Activated CD8-positive, alpha-beta T cell treated with anti-CD3 and anti-CD28 coated beads, Interleukin-2, amount 10 ng/mL, durations not matched to agents 7 days and 5 days (primary cell): ENCODE data around the gene ATP6V0C. TPM values are rescaled to one million over a fixed set of nuclear protein-coding genes. Genes with fewer than 3 reads are reported as not detected.
A peak's percentile ranks its signal among the peaks of the same experiment; 100 is the strongest.

Experiments
- ATAC-seq: fragments of 150-1000 bp; cut with Tn5 transposase; one replicate; pipeline ENCODE4 v1.10.0; 2021; ENCODE audit warnings: moderate library complexity
- CTCF ChIA-PET: fragments of 350-600 bp; sonication (Branson Sonifier 250); formaldehyde crosslinking; loops from one replicate; lab custom pipeline; 2021; ENCODE audit warnings: antibody characterized with exemption; lab: Charles Lee
- POLR2A ChIA-PET: fragments of 350-600 bp; sonication (Branson Sonifier 250); formaldehyde crosslinking; loops from one replicate; lab custom pipeline; 2021; ENCODE audit warnings: antibody characterized with exemption; lab: Charles Lee
- DNase-seq: peaks from one replicate; pipeline ENCODE4 v3.0.0-alpha.2; 2020
- H3K27ac Mint-ChIP-seq: one replicate; pipeline ENCODE4 v1.8.0; 2021; ENCODE audit warnings: mild to moderate bottlenecking, mixed read lengths
- H3K27me3 Mint-ChIP-seq: one replicate; pipeline ENCODE4 v1.8.0; 2021; ENCODE audit warnings: low read depth, mixed read lengths
- H3K36me3 Mint-ChIP-seq: one replicate; pipeline ENCODE4 v1.8.0; 2021; ENCODE audit warnings: low read depth, mixed read lengths
- H3K4me1 Mint-ChIP-seq: one replicate; pipeline ENCODE4 v1.8.0; 2021; ENCODE audit warnings: low read depth, mixed read lengths
- H3K4me3 Mint-ChIP-seq: one replicate; pipeline ENCODE4 v1.8.0; 2021; ENCODE audit warnings: mild to moderate bottlenecking, mixed read lengths
- H3K9me3 Mint-ChIP-seq: one replicate; pipeline ENCODE4 v1.8.0; 2022; ENCODE audit warnings: mixed read lengths; ENCODE audit not compliant: insufficient read depth
- total RNA-seq, 2 experiments: library from RNA; stranded (reverse); gene quantifications; one replicate each; pipeline ENCODE4 v1.2.3, GENCODE V29; 2021

ATP6V0C gene
- total RNA-seq, 2 experiments from 2014 or later: 105 to 110 TPM

DNA sequence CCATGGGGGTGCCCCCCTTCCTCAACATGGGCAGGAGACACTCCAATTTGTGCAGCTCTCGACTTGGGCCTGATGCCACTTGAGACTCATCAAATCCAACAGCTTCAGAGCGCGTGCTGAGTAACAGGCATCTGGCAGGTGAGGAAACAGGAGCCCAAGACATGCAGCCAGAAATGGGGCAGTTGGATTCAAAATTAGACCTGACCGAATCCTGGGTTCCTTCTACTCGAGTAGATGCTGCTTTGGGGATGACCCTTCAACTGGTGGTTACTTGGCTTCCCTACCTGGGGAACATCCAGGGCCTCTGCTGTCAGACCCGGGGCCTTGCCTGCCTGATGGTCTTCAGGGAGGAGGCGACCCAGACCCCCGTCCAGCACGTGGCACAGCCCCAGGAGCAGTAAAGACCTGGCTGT lies 43.1 kb upstream of the ATP6V0C start:
- Mint-ChIP-seq H3K36me3 (no peaks in the 10 kb centered on the region), H3K4me3 (no peak overlapping the region), H3K9me3 (no peaks in the 10 kb centered on the region), H3K4me1 (peaks cover 11% of the 10 kb centered on the region), H3K27me3 (peaks cover 38% of the 10 kb centered on the region), H3K27ac (no peak overlapping the region)
- CTCF ChIA-PET: interaction anchor here (1.4 to 3.3 kb wide), 3 partner anchors 11 to 31 kb away, joined by 3 to 10 read pairs (median 4); partner anchors contain the start of gene TEDC2
- DNase-seq (no peak), ATAC-seq (no peak)
- POLR2A ChIA-PET: interaction anchor here (3.2 kb wide), 1 partner anchor 10 kb away, joined by 14 read pairs; the partner anchor contains the start of gene TEDC2

- Mint-ChIP-seq H3K36me3 (no peaks in the 10 kb centered on the region), H3K27ac (no peak within 1 kb of the TSS), H3K4me3 (no peak within 1 kb of the TSS), H3K27me3 (peaks cover 38% of the 10 kb centered on the region), H3K4me1 (peaks cover 15% of the 10 kb centered on the region), H3K9me3 (no peaks in the 10 kb centered on the region)
- ChIA-PET CTCF (interaction anchor here (1.4 to 3.3 kb wide), 2 partner anchors 11 to 30 kb away, joined by 4 to 10 read pairs; partner anchors contain the start of gene TEDC2), POLR2A (interaction anchor here (3.2 kb wide), 1 partner anchor 10 kb away, joined by 14 read pairs; the partner anchor contains the start of gene TEDC2)
- ATAC-seq: no peak
- DNase-seq: no peak
Measured at GRCh38 chr16:2471016-2471652, 42.6 kb upstream of the ATP6V0C start, which contains the start of gene NTN3. NTN3 (plus strand) TSS chr16:2471297; CDS start chr16:2471702, 405 bp downstream.

DNA sequence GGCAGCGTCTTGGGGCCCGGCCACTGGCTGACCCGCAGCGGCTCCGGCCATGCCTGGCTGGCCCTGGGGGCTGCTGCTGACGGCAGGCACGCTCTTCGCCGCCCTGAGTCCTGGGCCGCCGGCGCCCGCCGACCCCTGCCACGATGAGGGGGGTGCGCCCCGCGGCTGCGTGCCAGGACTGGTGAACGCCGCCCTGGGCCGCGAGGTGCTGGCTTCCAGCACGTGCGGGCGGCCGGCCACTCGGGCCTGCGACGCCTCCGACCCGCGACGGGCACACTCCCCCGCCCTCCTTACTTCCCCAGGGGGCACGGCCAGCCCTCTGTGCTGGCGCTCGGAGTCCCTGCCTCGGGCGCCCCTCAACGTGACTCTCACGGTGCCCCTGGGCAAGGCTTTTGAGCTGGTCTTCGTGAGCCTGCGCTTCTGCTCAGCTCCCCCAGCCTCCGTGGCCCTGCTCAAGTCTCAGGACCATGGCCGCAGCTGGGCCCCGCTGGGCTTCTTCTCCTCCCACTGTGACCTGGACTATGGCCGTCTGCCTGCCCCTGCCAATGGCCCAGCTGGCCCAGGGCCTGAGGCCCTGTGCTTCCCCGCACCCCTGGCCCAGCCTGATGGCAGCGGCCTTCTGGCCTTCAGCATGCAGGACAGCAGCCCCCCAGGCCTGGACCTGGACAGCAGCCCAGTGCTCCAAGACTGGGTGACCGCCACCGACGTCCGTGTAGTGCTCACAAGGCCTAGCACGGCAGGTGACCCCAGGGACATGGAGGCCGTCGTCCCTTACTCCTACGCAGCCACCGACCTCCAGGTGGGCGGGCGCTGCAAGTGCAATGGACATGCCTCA lies 41.9 kb upstream of the ATP6V0C start:
- no peak overlapping the region for H3K4me3 Mint-ChIP-seq
- CTCF ChIA-PET: interaction anchor here (0.5 kb wide), 1 partner anchor 44 kb away, joined by 3 read pairs; no protein-coding TSS in a partner anchor
- ATAC-seq (no peak), DNase-seq (no peak)
- POLR2A ChIA-PET: interaction anchor here (3.2 kb wide), 1 partner anchor 11 kb away, joined by 14 read pairs; the partner anchor contains the start of gene TEDC2
- H3K9me3 Mint-ChIP-seq: no peaks in the 10 kb centered on the region
- peaks cover 23% of the 10 kb centered on the region for H3K4me1 Mint-ChIP-seq
- H3K27me3 Mint-ChIP-seq: peaks cover 35% of the 10 kb centered on the region
- H3K27ac Mint-ChIP-seq: no peak overlapping the region
- H3K36me3 Mint-ChIP-seq: no peaks in the 10 kb centered on the region

GRCh38 chr16:2472488-2472864 lies 41.3 kb upstream of the ATP6V0C start:
- POLR2A ChIA-PET: interaction anchor here (3.2 kb wide), 1 partner anchor 12 kb away, joined by 14 read pairs; the partner anchor contains the start of gene TEDC2
- Mint-ChIP-seq H3K27me3 (peaks cover 31% of the 10 kb centered on the region), H3K27ac (no peak overlapping the region), H3K9me3 (no peaks in the 10 kb centered on the region), H3K36me3 (no peaks in the 10 kb centered on the region), H3K4me1 (peaks cover 25% of the 10 kb centered on the region), H3K4me3 (no peak overlapping the region)
- ATAC-seq (no peak), DNase-seq (no peak)
- CTCF ChIA-PET: interaction anchor here (0.5 kb wide), 1 partner anchor 44 kb away, joined by 3 read pairs; no protein-coding TSS in a partner anchor

GRCh38 chr16:2472885-2473445 lies 40.8 kb upstream of the ATP6V0C start:
- CTCF ChIA-PET: interaction anchor here (0.7 kb wide), 1 partner anchor 44 kb away, joined by 3 read pairs; the partner anchor contains the start of gene CCNF
- Mint-ChIP-seq H3K9me3 (no peaks in the 10 kb centered on the region), H3K36me3 (no peaks in the 10 kb centered on the region), H3K4me1 (peaks cover 28% of the 10 kb centered on the region), H3K27ac (peak overlapping the region; percentile 60), H3K4me3 (peak overlapping the region; percentile 60), H3K27me3 (peaks cover 31% of the 10 kb centered on the region)
- no peak for DNase-seq
- ATAC-seq: no peak
- POLR2A ChIA-PET: no interaction called here

DNA sequence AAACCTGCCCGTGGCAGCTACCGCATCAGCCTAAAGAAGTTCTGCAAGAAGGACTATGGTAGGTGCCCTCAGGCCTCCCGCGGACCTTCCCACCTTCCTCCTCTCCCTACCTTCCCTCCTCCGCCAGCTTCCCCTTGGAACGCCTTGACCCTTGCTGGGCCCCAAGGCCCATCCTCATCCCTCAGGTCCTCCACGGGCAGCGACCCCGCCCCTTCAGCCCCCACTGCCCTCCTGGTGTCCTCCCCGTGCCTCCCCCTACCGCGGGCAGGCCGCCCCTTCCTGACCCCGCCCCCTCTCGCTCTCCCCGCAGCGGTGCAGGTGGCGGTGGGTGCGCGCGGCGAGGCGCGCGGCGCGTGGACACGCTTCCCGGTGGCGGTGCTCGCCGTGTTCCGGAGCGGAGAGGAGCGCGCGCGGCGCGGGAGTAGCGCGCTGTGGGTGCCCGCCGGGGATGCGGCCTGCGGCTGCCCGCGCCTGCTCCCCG lies 40.3 kb upstream of the ATP6V0C start:
- no peak for ATAC-seq
- Mint-ChIP-seq H3K36me3 (no peaks in the 10 kb centered on the region), H3K4me3 (peak overlapping the region; percentile 60), H3K4me1 (peaks cover 26% of the 10 kb centered on the region), H3K27me3 (peaks cover 27% of the 10 kb centered on the region), H3K9me3 (no peaks in the 10 kb centered on the region), H3K27ac (peak overlapping the region; percentile 60)
- ChIA-PET POLR2A (interaction anchor here (1.3 kb wide), 1 partner anchor 15 kb away, joined by 4 read pairs; no protein-coding TSS in a partner anchor), CTCF (interaction anchor here (0.7 to 1.5 kb wide), 3 partner anchors 13 to 44 kb away, joined by 3 to 4 read pairs (median 3); partner anchors contain the start of genes CCNF and TEDC2)
- DNase-seq: no peak

DNA sequence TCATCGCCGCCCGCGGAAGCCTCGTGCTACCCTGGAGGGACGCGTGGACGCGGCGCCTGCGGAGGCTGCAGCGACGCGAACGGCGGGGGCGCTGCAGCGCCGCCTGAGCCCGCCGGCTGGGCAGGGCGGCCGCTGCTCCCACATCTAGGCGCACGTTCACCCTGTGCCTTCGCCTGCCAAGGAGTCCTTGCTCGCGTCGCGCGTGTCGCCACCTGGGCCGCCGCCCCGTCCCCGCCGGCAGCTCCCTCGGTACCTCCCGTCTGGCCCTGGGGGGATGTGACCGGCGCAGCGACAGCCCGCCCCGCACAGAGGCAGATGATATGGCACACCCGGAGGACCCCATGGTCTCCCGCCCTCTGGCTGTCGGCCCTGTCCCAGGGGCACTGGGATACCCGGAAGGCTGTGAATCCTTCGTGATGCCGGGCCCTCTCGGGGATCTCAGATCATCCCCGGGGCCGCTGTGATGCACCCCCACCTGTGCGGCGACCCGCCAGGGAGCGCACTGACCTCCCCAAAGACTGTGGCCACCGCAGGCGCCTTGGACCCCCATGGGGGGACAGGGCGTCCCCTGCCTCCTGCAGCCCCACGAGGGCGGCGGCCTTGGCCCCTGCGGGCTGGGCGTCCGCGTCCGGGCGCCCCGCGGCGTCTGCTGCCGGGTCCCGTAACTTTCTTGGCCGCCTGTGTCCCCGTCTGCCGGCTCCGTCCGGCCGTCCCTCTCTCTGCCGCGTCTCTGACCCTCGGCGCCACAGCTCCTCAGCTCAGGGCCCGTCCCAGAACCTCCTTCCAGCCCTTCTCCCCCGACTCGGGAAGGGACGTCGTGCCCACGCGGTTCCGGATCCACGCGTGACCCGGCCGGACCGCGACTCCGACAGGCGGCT lies 39.5 kb upstream of the ATP6V0C start:
- POLR2A ChIA-PET: interaction anchor here (0.6 to 1.3 kb wide), 3 partner anchors 14 to 40 kb away, joined by 3 to 4 read pairs (median 4); partner anchors contain the start of gene ATP6V0C
- no peaks in the 10 kb centered on the region for H3K36me3 Mint-ChIP-seq
- peaks cover 22% of the 10 kb centered on the region for H3K27me3 Mint-ChIP-seq
- peak overlapping the region; percentile 77 for H3K4me3 Mint-ChIP-seq
- peak; percentile 70 for ATAC-seq
- no peaks in the 10 kb centered on the region for H3K9me3 Mint-ChIP-seq
- CTCF ChIA-PET: interaction anchor here (0.7 to 1.5 kb wide), 6 partner anchors 11 to 44 kb away, joined by 3 to 4 read pairs (median 4); partner anchors contain the start of gene TEDC2
- DNase-seq: peak; percentile 68
- H3K27ac Mint-ChIP-seq: peak overlapping the region; percentile 73
- peaks cover 26% of the 10 kb centered on the region for H3K4me1 Mint-ChIP-seq

DNA sequence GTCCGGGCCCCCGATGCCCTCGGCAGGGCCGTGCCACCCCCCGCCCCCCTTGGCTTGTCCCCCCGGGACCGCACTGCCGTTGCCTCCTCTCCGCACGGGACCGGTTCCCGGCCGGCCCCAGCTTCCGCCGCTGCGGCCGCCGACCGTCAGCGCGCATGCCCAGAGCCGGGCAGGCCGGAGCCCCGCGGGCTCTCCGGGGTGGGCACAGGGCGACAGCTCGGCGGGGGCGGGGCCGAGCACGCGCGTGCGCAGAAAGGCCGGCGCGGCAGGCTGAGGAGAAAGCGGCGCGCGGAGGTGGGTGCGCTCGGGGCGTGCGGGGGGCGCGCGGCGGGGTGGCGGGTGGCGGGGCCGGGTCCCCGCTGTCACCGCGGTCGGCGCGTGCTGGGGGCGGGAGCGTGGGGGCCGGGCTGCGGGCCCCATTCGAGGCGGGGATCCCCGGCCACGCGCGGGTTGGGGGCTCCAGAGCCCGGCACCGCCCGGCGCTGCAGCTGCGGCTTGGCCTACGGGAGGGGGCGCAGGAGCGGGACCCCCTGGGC lies 38.8 kb upstream of the ATP6V0C start, which contains the start of gene TBC1D24:
TSS of gene TBC1D24 (plus strand) at position 251 of the 536 bp plus-strand sequence. CDS start 21,022 bp downstream, outside the sequence.
- H3K27ac Mint-ChIP-seq: peak within 1 kb of the TSS; percentile 73
- peaks cover 17% of the 10 kb centered on the region for H3K27me3 Mint-ChIP-seq
- peak; percentile 73 for ATAC-seq
- ChIA-PET CTCF (interaction anchor here (0.7 to 1.5 kb wide), 6 partner anchors 12 to 44 kb away, joined by 3 to 4 read pairs (median 4); partner anchors contain the start of gene TEDC2), POLR2A (interaction anchor here (0.6 to 1.3 kb wide), 3 partner anchors 14 to 39 kb away, joined by 3 to 4 read pairs (median 4); partner anchors contain the start of gene ATP6V0C)
- H3K4me3 Mint-ChIP-seq: peak within 1 kb of the TSS; percentile 77
- H3K36me3 Mint-ChIP-seq: no peaks in the 10 kb centered on the region
- peak; percentile 85 for DNase-seq
- H3K4me1 Mint-ChIP-seq: peaks cover 23% of the 10 kb centered on the region
- H3K9me3 Mint-ChIP-seq: no peaks in the 10 kb centered on the region

DNA sequence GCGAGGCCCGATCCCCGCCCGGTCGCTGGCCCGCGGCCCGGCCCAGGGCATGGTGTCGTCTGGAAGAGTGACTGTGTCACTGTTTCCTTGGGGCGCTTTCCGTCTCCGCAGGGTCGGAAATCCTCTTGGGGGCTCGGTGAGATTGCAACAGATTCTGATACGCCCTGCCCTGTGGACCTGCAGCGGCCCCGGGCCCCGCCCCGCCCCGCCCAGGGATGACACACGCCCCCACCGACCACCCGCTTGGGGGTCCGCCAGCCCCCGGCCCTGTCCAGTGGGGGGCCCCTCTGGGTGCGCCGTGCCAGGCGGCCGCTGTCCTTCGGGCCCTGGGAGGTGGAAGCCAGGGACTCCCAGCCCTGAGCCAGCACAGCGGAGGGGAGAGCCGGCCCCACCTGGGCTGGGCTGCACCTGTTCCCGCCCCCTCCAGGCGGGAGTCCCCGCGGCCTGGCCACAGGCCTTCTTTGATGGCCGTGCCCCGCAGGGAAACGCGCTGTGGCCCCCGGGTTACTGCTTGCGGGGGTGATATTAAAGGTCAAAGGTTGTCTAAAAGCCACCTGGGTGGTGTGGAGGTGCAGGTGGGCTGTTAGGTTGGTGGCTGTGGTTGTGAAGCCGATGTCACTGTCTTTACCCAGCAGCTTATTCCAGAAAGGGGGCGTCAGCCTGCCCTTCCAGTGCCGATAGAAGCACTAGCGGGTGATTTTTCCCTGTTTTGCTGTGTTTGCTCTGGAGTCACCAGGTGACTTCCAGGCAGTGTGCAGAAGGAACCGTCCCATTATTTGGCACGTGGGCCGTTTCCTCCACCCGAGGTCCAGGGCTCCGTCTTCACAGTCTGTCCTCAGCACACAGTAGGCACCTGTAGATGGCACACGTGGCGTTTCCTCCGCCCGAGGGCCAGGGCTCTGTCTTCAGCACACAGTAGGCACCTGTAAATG lies 38.1 kb upstream of the ATP6V0C start:
- no peaks in the 10 kb centered on the region for H3K9me3 Mint-ChIP-seq
- peak overlapping the region; percentile 62 for H3K4me3 Mint-ChIP-seq
- ATAC-seq: peak; percentile 31
- CTCF ChIA-PET: interaction anchor here (1.0 to 1.5 kb wide), 2 partner anchors 12 to 45 kb away, joined by 3 to 4 read pairs; no protein-coding TSS in a partner anchor
- peaks cover 11% of the 10 kb centered on the region for H3K27me3 Mint-ChIP-seq
- no peaks in the 10 kb centered on the region for H3K36me3 Mint-ChIP-seq
- no peak overlapping the region for H3K27ac Mint-ChIP-seq
- DNase-seq: peak; percentile 70
- POLR2A ChIA-PET: interaction anchor here (0.9 kb wide), 1 partner anchor 38 kb away, joined by 4 read pairs; the partner anchor contains the start of gene ATP6V0C
- H3K4me1 Mint-ChIP-seq: peaks cover 23% of the 10 kb centered on the region
